ENCODE data around the gene SHD.

DNA sequence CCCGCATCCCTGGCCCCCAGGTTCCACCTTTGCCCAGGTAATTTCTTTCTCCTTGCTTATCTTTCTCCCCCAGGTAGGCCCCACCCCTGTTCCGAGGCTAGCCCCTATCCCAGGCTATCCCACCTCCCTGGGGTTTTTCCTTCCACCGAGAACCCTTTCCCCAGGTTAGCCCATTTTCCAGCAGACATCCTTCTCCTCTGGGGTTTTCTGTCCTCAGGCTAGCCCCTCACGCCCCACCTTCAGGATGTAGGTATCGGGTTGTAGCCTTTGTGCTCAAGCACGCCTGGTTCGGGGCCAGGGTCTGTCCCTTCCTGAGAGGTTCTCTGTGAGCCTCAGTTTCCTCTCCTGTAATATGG lies 26.2 kb downstream of the SHD start:
- TF ChIP-seq, protein P1, sequence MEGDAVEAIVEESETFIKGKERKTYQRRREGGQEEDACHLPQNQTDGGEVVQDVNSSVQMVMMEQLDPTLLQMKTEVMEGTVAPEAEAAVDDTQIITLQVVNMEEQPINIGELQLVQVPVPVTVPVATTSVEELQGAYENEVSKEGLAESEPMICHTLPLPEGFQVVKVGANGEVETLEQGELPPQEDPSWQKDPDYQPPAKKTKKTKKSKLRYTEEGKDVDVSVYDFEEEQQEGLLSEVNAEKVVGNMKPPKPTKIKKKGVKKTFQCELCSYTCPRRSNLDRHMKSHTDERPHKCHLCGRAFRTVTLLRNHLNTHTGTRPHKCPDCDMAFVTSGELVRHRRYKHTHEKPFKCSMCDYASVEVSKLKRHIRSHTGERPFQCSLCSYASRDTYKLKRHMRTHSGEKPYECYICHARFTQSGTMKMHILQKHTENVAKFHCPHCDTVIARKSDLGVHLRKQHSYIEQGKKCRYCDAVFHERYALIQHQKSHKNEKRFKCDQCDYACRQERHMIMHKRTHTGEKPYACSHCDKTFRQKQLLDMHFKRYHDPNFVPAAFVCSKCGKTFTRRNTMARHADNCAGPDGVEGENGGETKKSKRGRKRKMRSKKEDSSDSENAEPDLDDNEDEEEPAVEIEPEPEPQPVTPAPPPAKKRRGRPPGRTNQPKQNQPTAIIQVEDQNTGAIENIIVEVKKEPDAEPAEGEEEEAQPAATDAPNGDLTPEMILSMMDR (IDR thresholded peaks at IDR 0.05) = no peak
- TF ChIP-seq POLR2A (IDR thresholded peaks at IDR 0.05) = no peak

Data from uterus (tissue), 2 donors.